ENCODE results near the gene DOCK10.
"Not testable (repeated sequence)": the region's sequence is repeated elsewhere in the genome, so short reads cannot be mapped to it uniquely, and the experiment has no call there.

The DOCK10 gene

GRCh38 chr2:225041851-225042799 lies at the start of gene DOCK10:
TSS of gene DOCK10 (minus strand) at chr2:225042468. CDS start at chr2:225042374, 94 bp downstream.
- DNase-seq: no peak

GRCh38 chr2:225091336-225091735 lies 49.1 kb upstream of the DOCK10 start:
- DNase-seq: no peak

- DNase-seq: no peak
Measured at GRCh38 chr2:225090746-225091145, 48.5 kb upstream of the DOCK10 start.

- no peak for DNase-seq
Measured at GRCh38 chr2:225086915-225087314, 44.6 kb upstream of the DOCK10 start.

GRCh38 chr2:225086439-225086838 lies 44.2 kb upstream of the DOCK10 start:
- no peak for DNase-seq

- no peak for DNase-seq
Measured at GRCh38 chr2:225083276-225083675, 41.0 kb upstream of the DOCK10 start.

- DNase-seq: no peak
Measured at GRCh38 chr2:225076125-225076524, 33.9 kb upstream of the DOCK10 start.

GRCh38 chr2:225074919-225075681 lies 32.8 kb upstream of the DOCK10 start:
- DNase-seq: no peak

- DNase-seq: no peak
Measured at GRCh38 chr2:225074366-225074765, 32.1 kb upstream of the DOCK10 start.

- DNase-seq: no peak
Measured at GRCh38 chr2:225073198-225073597, 30.9 kb upstream of the DOCK10 start.

- no peak for DNase-seq
Measured at GRCh38 chr2:225072444-225072843, 30.2 kb upstream of the DOCK10 start.

GRCh38 chr2:225070811-225071210 lies 28.5 kb upstream of the DOCK10 start:
- DNase-seq: no peak

GRCh38 chr2:225069966-225070365 lies 27.7 kb upstream of the DOCK10 start:
- no peak for DNase-seq

- no peak for DNase-seq
Measured at GRCh38 chr2:225069477-225069876, 27.2 kb upstream of the DOCK10 start.

GRCh38 chr2:225065882-225066281 lies 23.6 kb upstream of the DOCK10 start:
- no peak for DNase-seq

GRCh38 chr2:225064928-225065327 lies 22.7 kb upstream of the DOCK10 start:
- DNase-seq: no peak

GRCh38 chr2:225064362-225064761 lies 22.1 kb upstream of the DOCK10 start:
- DNase-seq: no peak

GRCh38 chr2:225056330-225057073 lies 14.2 kb upstream of the DOCK10 start:
- DNase-seq: no peak

- no peak for DNase-seq
Measured at GRCh38 chr2:225055714-225056113, 13.4 kb upstream of the DOCK10 start.

- no peak for DNase-seq
Measured at GRCh38 chr2:225052703-225053102, 10.4 kb upstream of the DOCK10 start.

GRCh38 chr2:225047502-225047901 lies 5.2 kb upstream of the DOCK10 start:
- DNase-seq: not testable (repeated sequence)

- DNase-seq: no peak
Measured at GRCh38 chr2:225042800-225043167, 516 bp upstream of the DOCK10 start.

- DNase-seq: no peak
Measured at GRCh38 chr2:225041207-225041850, 939 bp downstream of the DOCK10 start.
